ENCODE results near the gene EVL. TPM values are rescaled to one million over a fixed set of nuclear protein-coding genes. Genes with fewer than 3 reads are reported as not detected.

EVL gene
- total and polyA plus RNA-seq, 2 of the 8 experiments (the other 6 are each of a cell fraction or from before 2014, with no cell fraction given) = 30.7 to 64.6 TPM

DNA sequence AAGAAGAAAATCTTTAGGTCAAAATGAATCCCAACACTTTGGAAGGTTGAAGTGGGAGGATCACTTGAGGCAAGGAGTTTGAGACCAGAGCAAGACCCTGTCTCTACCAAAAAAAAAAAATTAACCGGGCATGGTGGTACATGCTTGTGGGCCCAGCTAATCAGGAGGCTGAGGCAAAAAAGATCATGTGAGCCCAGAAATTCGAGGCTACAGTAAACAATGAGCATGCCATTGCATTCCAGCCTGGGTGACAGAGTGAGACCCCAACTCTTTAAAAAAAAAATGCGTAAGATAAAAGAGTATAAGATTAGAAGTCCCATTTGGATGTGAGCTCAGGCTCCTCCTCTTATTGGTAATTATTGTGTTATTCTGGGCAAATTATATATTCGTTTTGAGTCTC, 30.8 kb upstream of the EVL start:
- Histone ChIP-seq H4K8ac (ENCODE audit: extremely low read depth, insufficient read depth, low read length) (no peak overlapping the region), H2AK5ac (ENCODE audit: low read depth, low read length) (no peak overlapping the region), H3K36me3 (ENCODE audit: control insufficient read depth in 2 of 4, insufficient read depth in 4 of 4, low read length in 3 of 4) (no peaks in the 10 kb centered on the region), H3K4me1 (replicated peaks in 1 of 4; ENCODE audit: control insufficient read depth in 3 of 4, insufficient read depth in 4 of 4, low read length in 3 of 4) (no peaks in the 10 kb centered on the region), H3K27ac (ENCODE audit: low read depth, low read length) (no peak overlapping the region), H3K14ac (ENCODE audit: insufficient read length) (no peak overlapping the region), H3K27me3 (replicated peaks in 1 of 4; ENCODE audit: control insufficient read depth in 3 of 4, extremely low read depth in 1 of 4, insufficient read depth in 3 of 4, low read length in 3 of 4) (no peaks in the 10 kb centered on the region; a peak in 2 of 7 replicates), H3K56ac (replicated peaks; ENCODE audit: insufficient read length, low read depth, low read length) (no peak overlapping the region), H3K4me3 (ENCODE audit: extremely low read depth in 1 of 4, insufficient read depth in 2 of 4, low read depth in 3 of 4, low read length in 4 of 4) (no peak overlapping the region), H3K9me3 (ENCODE audit: insufficient read depth in 2 of 2, low read depth in 1 of 2, low read length in 1 of 2) (no peaks in the 10 kb centered on the region), H3K4me2 (ENCODE audit: insufficient read depth in 1 of 2, low read depth in 2 of 2, low read length in 2 of 2) (no peak overlapping the region), H2BK5ac (ENCODE audit: low read depth, low read length) (no peak overlapping the region), H3K9ac (replicated peaks in 1 of 4; ENCODE audit: extremely low read depth in 1 of 4, low read depth in 3 of 4, low read length in 3 of 4) (no peak overlapping the region), H4K5ac (ENCODE audit: insufficient read length, low read depth, low read length) (no peak overlapping the region), H2BK12ac (ENCODE audit: low read depth, low read length) (no peak overlapping the region), H3K4ac (replicated peaks; ENCODE audit: insufficient read length, low read depth, low read length) (no peak overlapping the region), H4K20me1 (replicated peaks in 1 of 2; ENCODE audit: control insufficient read depth in 1 of 2, insufficient read depth in 2 of 2, low read length in 2 of 2) (peaks cover 0 to 10% of the 10 kb centered on the region in 2 experiments), H2AFZ (ENCODE audit: low read length) (no peak overlapping the region), H3K18ac (ENCODE audit: extremely low read depth, low read length) (no peak overlapping the region), H2BK120ac (replicated peaks; ENCODE audit: low read depth, low read length) (no peak overlapping the region), H2BK15ac (ENCODE audit: low read length) (no peak overlapping the region), H4K91ac (replicated peaks; ENCODE audit: insufficient read length, low read length) (no peak overlapping the region), H3K79me2 (ENCODE audit: control insufficient read depth in 1 of 2, insufficient read depth in 2 of 2, low read length in 2 of 2) (peaks cover 0 to 5% of the 10 kb centered on the region in 2 experiments; a peak in 2 of 4 replicates), H3K79me1 (ENCODE audit: low read depth, low read length) (peaks cover 2% of the 10 kb centered on the region), H2BK20ac (ENCODE audit: low read length) (no peak overlapping the region), H3K23ac (ENCODE audit: insufficient read length) (no peak overlapping the region), H3K23me2 (ENCODE audit: low read depth, low read length) (no peaks in the 10 kb centered on the region)
- FAIRE-seq (no peak), DNase-seq (ENCODE audit: low read depth in 1 of 2, low spot score in 2 of 2) (no peak)
- ChIA-PET CTCF (ENCODE audit: partially characterized antibody) (interaction anchor here (0.6 to 7.7 kb wide), 8 partner anchors 9 to 217 kb away, joined by 3 to 40 read pairs (median 4); no protein-coding TSS in a partner anchor), POLR2A (ENCODE audit: partially characterized antibody) (no interaction called here)
- 88% methylated on average over 4 of the region's 4 CpGs; no CpG with 5 or more reads in 1 of the 2 experiments for WGBS, 2 experiments (ENCODE audit: extremely low coverage in 1 of 2, insufficient coverage in 1 of 2, insufficient read length in 1 of 2, insufficient replicate concordance in 2 of 2, low coverage in 1 of 2, low lambda C conversion rate in 2 of 2, missing lambda C conversion rate in 1 of 2)
- no peak for TF ChIP-seq SP4 (IDR thresholded peaks at IDR 0.05; ENCODE audit: low read length)
- TF ChIP-seq NRF1 (IDR thresholded peaks at IDR 0.05; ENCODE audit: low read depth, low read length) = no peak
- TF ChIP-seq KDM1A (IDR thresholded peaks at IDR 0.05; ENCODE audit: borderline replicate concordance, low read length) = no peak
- TF ChIP-seq RAD21 (IDR thresholded peaks at IDR 0.05 in 1 of 2, conservative IDR thresholded peaks at IDR 0.05 in 1 of 2; ENCODE audit: low read depth in 2 of 2, low read length in 2 of 2) = no peak
- no peak for TF ChIP-seq ASH2L (IDR thresholded peaks at IDR 0.05; ENCODE audit: low read length)
- no peak for TF ChIP-seq SIX5 (IDR thresholded peaks at IDR 0.05; ENCODE audit: low read depth, low read length)
- TF ChIP-seq CHD1 (IDR thresholded peaks at IDR 0.05; ENCODE audit: low read depth, low read length) = no peak
- no peak for TF ChIP-seq RFX5 (IDR thresholded peaks at IDR 0.05; ENCODE audit: borderline replicate concordance, low read depth, low read length)
- no peak for TF ChIP-seq TCF12 (IDR thresholded peaks at IDR 0.05; ENCODE audit: low read depth, low read length)
- TF ChIP-seq SP1 (IDR thresholded peaks at IDR 0.05; ENCODE audit: low read depth, low read length) = no peak
- no peak for TF ChIP-seq YY1 (IDR thresholded peaks at IDR 0.05; ENCODE audit: low read depth, low read length)

Measured in H1 (cell line).